DMS153 (cell line): ENCODE results near the gene TSEN15.
"Not testable (repeated sequence)": the region's sequence is repeated elsewhere in the genome, so short reads cannot be mapped to it uniquely, and the experiment has no call there.

Experiments used
- DNase-seq: peaks from one replicate; lab custom pipeline; 2025; lab: John Stamatoyannopoulos, UW

TSEN15 gene

GRCh38 chr1:184031409-184032107 is 20.0 kb upstream of the TSEN15 start:
- no peak for DNase-seq

GRCh38 chr1:184032306-184032929 is 19.1 kb upstream of the TSEN15 start:
- DNase-seq = no peak

DNA sequence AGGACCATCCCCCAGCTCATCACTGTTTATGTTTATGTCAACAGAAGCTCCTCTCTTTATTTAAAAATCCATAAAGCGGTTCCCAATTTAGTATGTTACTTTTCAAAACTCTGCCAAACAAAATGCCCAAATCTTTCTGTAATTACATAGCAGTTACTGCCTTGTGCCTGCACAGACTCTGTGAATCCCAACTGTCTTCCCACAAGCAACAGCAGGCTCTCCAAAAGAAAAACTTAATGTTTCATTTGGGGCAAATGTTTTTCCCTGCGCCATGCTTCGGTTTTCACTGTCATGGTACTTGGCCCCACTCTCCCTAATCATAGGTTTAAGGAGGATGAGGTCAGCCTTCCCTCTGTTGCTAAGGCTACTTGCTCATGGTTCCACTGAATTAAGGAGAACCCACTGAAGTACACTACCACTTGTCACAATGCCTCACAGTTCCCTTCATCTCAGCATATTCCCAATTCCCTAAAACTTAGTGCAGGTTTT is 18.6 kb upstream of the TSEN15 start:
- DNase-seq = no peak

- no peak for DNase-seq
Observed at GRCh38 chr1:184033711-184034167, 17.8 kb upstream of the TSEN15 start.

DNA sequence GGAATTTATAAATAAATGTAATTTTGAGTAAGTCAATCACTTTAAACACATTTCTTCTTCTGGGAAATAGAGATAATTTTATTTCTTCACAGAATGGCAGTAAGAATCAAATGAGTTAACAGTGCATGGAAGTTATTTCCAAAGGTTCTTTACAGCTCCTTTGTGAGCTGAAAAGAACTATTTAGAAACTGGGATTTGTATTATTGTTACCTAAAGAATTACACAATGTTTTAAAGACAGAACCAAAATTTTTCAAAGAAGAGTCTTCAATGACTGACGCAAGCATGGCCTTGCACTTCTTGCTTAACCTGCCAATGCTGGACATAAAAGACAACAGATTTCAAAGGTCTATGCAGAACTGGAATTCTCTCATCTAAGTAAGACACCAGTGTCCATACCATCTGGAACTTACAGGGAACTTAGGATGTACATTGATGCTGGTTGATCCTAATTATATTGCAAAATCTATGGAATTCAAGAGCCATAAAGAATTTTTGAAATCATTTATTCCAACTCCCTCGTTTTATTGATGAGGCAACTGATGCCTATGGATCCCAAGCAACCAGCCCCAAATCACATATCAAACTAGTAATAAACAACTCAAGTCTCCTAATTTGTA is 16.7 kb upstream of the TSEN15 start:
- no peak for DNase-seq

- no peak for DNase-seq
Observed at GRCh38 chr1:184035719-184036516, 15.6 kb upstream of the TSEN15 start.

- no peak for DNase-seq
Observed at GRCh38 chr1:184036517-184036949, 15.0 kb upstream of the TSEN15 start.

DNA sequence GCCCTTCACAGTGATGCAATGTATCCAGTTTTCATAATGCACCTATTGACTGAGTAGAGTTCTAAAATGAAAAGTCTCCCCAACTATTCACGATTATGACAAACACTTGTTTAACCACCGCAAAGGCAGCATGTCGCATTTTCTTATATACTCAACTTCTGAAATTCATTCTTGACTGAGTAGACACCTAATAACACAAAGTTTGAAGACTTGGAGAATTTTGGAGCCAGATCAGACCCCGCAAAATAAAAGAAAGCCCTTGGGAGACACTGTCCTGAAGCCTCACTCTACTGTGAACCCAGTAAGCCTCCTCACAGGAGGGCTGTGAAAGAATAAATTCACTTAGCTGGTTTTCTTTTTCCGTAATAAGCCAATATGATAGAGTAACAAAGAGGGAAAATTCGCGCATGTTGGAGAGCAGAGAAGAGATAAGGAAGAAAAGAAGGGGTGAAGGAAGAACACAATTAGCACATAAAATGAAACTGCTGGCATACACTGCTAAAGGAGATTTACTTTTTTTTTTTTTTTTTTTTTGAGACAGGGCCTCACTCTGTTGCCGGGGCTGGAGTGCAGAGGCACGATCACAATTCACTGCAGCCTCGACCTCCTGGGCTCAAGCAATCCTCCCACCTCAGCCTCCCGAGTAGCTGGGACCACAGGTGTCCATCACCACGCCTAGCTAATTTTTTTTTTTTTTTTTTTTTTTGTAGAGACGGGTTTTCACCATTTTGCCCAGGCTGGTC is 13.5 kb upstream of the TSEN15 start:
- no peak for DNase-seq

GRCh38 chr1:184039126-184039525 is 12.4 kb upstream of the TSEN15 start:
- no peak for DNase-seq

DNA sequence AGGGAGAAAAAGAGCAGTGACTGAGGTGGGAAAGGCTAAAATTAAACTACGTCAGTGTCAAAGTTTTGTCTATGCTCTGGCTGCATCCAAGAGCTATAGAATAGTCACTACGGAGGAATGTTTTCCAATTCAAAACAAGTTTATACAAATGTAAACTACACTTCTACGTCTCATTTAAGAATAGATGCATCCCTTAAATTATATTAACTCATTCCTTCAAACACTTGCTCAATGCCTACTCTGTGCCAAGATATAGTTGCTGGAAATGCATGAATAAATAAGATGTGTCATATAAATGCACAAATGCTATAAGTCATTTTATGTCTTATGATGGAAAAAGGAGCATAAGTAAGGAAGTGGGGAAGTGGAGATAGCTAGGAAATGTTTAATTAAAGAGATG is 9.8 kb upstream of the TSEN15 start:
- no peak for DNase-seq

DNA sequence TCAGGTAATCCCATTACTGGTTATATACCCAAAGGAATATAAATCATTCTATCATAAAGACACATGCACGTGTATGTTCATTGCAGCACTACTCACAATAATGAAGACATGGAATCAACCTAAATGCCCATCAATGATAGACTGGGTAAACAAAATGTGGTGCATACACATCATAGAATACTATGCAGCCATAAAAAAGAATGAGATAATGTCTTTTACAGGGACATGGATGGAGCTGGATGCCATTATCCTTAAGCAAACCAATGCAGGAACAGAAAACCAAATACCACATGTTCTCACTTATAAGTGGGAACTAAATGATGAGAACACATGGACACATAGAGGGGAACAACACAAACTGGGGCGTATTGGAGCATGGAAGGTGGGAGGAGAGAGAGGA is 8.2 kb upstream of the TSEN15 start:
- DNase-seq = not testable (repeated sequence)

GRCh38 chr1:184044603-184045376 is 6.7 kb upstream of the TSEN15 start:
- DNase-seq = no peak

GRCh38 chr1:184047541-184047940 is 4.0 kb upstream of the TSEN15 start:
- DNase-seq = not testable (repeated sequence)

DNA sequence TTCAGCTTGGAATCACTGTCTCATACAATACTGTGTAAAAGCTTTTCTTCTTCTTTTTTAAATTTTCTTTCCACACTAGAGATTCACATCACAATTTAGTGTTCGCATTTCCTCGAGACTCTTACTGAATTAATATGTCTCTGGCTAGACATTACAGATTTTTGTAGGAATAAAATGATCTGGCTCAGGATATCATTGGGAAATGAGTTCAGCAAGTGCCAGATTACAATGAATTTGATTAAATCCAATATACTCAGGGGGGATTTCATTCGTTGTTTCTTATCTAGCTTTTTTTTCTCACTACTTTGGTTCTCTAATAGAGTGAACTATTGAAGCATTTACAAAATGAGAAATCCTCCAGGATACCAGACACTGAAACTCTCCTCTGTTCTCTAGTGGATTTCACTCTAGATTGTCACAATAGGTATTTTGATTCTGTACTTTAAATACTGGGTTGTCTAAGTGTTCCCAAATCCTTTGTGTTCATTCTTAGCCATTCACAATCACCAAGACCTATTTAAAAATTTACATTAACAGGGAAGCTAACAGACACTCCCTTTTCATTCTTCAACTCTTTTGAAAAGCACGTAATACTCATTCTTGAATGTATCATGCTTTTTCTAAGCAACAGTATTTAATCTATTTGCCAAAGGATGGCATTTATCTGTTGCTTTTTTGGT is 2.8 kb upstream of the TSEN15 start:
- DNase-seq = no peak

DNA sequence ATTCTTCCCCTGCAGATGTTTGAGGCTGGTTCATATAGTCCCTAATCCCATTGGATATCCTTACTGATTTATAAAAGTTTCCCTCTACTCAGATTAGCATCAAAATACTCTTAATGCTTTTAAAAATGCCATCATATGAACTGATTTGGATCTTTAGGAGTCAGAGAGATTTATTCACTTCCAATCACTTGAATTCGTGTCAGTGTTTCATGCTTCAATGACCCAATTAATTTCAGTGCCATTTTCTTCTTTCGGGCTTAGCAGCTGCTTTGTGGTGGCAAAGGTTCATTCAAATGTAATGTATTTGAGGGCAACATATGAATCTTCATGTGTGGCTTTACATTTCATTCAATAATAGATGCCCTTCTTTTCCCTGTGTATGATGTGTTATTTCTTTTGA is 2.2 kb upstream of the TSEN15 start:
- DNase-seq = no peak

- no peak for DNase-seq
Observed at GRCh38 chr1:184049836-184050468, 1.6 kb upstream of the TSEN15 start.

DNA sequence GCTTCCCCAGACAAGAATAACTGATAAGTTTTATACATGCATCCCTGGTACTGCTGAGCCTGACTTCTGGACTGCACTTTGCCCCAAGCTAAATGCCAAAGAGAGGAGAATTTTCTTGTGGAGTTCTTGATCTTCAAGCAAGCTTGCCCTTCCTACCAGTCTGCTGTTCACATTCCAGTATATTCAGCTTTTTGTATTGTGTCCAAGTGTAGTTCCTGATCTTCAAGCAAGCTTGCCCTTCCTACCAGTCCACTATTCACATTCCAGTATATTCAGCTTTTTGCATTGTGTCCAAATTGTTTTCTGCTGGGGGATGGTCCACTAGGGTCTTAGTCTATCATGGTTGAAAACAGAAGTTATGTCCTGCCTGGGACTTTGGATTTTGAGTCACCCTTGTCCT is 894 bp upstream of the TSEN15 start:
- DNase-seq = no peak

DNA sequence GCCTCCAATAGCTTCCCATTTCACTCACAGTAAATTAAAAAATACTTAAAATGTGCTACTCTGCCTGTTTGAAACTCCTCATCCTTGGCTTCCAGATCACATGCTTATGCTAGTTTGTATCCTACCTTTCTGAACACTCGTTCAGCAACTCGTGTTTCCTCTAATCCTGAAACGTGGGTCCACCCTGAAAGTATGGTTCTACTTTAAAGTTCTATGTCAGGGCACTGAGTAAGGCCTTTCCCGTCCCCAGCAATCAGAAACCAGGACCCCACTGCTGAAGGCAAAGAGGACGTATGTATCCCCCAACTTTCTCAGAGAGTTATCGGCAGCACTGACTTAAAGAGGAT is 419 bp upstream of the TSEN15 start:
- DNase-seq = no peak

- DNase-seq = no peak
Observed at GRCh38 chr1:184052194-184052559, 647 bp downstream of the TSEN15 start.

DNA sequence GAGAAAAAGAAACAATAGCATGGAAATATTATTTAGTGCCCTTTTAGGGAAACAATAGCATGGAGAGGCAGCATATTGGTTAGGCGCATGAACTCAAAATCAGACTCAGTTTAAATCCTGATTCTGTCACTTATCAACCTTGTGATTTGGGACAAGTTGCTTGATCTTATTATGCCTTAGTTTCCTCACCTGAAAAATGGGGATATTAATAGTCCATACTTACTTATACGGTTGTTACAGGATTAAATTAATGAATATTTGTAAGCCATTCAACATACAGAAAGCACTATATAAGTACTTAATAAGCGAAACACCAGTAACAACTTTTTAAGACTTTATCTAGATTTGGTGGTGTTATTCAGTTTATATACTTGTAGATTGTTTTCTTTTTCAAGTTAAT is 1.2 kb downstream of the TSEN15 start:
- DNase-seq = no peak
